HG02981 (cell line): ENCODE data around the gene TRAPPC11.
"Not testable (repeated sequence)": the region's sequence is repeated elsewhere in the genome, so short reads cannot be mapped to it uniquely, and the experiment has no call there.

Experiments used
- ATAC-seq: cut with Tn5 transposase; IDR thresholded peaks from one replicate; pipeline ENCODE4 v1.9.1; 2021; ENCODE audit warnings: mild to moderate bottlenecking, moderate library complexity; ENCODE audit not compliant: unreplicated experiment

The TRAPPC11 gene

DNA sequence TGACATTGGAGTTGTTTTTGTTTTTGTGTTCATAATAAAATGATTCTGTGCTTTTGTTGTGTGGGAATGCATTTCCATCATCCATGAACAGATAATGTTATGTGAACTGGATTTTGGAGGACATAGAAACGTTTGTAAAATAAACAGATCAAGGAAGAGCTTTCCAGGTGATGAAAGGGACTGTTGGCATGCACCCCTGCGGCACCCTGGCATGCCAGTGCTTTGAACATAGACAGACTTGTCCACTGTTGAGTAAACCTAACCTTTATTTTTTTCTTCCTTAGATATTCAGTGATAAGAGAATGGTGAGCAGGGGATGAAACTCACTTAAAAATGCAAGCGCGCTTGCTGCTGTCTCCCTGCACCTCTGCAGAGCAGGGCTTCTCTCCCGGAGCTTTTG lies 59.8 kb downstream of the TRAPPC11 start:
- no peak for ATAC-seq

DNA sequence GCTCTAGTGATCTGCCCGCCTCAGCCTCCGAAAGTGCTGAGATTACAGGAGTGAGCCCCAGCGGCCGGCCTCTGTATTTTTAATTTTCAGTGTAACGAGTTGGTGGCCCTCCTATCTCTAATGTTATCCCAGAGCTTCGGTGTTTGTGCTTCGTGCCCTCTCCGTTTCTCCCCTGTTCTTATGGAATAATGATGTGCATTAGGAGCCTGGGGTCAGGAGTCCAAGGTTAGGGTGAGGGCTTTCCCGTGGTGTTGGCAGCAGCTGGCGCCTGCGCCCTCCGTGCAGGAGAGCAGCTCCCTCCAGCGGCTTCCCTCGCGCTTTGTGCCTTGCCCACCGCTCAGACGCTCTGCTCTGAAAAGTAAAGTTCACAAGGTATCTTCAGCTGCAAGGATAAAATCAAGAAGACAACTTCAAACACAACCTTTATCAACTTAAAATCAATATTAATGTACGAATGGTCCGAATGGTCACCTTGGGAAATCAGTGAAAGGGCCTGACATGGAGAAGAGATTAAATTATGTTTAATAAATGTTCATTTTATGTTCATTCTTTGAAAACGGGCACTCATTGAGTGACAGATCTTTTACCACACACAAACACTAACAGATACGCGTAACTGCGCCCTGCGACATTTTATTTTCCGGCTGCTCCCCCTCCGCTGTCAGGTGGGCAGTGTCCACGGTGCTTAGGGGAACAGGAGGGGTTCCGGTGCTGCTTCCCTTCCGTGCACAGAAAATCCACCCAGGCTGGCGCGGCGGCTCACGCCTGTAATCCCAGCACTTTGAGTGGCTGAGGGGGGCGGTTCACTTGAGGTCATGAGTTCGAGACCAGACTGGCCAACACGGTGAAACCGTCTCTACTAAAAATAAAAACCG lies 62.4 kb downstream of the TRAPPC11 start:
- peak; percentile 30 for ATAC-seq

DNA sequence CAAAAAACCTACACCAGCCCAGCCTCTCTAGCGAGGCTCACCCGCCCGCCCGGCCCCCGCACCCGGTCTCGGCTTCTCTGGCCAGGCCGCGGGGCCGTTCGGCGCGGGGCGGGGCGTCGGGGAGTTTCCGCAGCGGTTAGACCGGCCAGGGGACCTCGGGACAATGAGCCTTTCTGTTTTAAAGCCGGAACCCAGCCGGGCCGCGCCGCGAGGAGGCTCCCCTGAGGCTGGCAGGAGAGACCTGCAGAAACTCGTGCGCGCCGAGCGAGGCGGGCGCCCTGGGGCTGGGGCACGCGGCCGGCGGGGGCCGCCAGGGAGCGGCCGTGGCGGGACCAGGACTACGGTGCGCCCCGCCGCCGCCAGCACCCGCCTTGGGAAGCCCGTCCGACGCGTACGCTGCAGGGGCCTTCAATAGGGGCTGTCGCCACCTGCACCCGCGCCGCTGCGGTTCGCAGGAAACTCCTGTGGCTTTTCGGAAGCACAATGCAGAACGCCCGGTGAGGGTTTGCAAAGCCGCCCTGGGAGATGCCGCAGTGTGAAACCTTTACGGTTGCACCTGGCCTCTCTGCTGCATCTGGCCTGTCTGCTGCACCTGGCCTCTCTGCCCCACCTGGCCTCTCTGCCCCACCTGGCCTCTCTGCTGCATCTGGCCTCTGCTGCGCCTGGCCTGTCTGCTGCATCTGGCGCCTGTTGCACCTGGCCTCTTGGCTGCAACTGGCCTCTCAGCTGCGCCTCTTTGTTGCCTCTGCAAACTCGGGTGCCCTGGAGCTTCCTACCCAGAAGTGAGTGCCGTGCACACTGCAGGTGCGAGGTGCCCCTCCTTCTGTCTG lies 63.9 kb downstream of the TRAPPC11 start:
- peak; percentile 71 for ATAC-seq

DNA sequence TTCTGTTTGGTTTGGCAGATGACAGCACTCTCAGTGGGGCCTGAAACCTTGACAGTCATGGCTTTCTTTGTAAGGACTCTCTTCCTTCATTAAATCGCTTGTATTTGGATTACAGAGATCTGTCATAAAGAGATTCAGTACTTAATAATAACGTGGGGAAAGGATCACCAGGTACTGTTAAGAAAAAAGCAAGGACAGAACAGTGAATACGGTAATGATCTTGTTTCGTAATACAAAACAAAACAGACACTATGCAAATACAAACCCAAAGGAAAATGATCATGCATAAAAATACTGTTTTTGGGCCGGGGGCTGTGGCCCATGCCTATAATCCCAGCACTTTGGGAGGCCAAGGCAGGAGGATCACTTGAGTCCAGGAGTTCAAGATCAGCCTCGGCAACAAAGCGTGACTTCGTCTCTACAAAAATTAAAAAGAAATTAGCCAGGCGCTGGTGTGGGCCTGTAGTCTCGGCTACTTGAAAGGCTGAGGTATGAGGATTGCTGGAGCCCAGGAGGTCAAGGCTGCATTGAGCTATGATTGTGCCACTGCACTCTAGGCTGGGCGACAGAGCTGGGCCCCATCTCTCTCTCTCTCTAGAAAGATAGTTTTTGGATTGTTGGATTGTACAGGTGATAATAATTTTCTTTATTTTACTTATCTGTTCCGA lies 64.6 kb downstream of the TRAPPC11 start:
- no peak for ATAC-seq

DNA sequence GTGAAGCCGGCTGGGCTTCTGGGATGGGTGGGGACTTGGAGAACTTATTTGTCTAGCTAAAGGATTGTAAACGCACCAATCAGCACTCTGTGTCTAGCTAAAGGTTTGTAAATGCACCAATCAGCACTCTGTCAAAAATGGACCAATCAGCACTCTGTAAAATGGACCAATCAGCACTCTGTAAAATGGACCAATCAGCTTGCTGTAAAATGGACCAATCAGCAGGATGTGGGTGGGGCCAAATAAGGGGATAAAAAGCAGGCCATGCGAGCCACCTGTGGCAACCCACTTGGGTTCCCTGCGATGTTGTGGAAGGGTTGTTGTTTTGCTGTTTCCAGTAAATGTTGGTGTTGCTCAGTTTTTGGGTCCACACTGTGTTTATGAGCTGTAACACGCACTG lies 66.5 kb downstream of the TRAPPC11 start:
- ATAC-seq, result not testable (repeated sequence)

- ATAC-seq, result no peak
Observed at GRCh38 chr4:183727482-183727881, 68.4 kb downstream of the TRAPPC11 start.

GRCh38 chr4:183728223-183729068 lies 69.4 kb downstream of the TRAPPC11 start:
- ATAC-seq, result no peak

GRCh38 chr4:183729069-183729406 lies 69.9 kb downstream of the TRAPPC11 start:
- no peak for ATAC-seq

DNA sequence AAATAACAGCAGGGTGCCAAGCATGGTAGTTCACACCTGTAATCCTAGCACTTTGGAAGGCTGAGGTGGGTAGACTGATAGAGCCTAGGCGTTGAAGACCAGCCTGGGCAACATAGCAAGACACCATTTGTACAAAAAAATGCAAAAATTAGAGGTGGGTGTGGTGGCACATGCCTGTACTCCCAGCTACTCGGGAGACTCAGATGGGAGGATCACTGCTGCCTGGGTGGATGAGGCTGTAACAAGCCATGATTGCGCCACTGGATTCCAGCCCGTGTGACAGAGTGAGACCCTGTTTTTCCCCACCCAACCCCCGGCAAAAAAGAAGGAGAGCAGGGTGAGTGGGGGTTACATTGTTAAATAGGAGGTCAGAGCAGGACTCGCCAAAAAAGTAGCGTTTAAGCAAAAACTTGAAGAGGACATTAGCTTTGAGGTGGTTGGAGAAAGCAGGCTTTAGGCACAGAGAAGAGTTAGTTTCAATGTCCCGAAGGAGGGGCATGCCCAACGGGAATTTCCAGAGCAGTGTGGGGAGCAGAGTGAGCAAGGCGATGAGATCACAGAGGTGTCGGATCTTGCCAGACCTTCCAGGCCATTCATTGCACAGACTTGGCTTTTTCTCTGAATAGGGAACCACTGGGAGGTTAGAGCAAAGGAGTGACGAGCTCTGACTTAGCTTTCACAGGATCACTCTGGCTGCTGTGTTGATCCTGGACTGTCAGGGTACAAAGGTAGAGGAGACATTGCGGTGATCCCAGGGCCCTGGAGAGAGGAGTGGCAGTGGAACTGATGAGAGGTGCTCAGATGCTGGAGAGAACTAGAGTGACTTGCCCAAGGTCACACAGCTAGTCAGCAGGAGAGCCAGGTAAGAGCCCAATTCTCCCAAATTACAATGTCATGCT lies 70.6 kb downstream of the TRAPPC11 start:
- ATAC-seq, result no peak

- no peak for ATAC-seq
Observed at GRCh38 chr4:183732296-183732695, 73.2 kb downstream of the TRAPPC11 start.

- ATAC-seq, result no peak
Observed at GRCh38 chr4:183733181-183733580, 74.1 kb downstream of the TRAPPC11 start.

DNA sequence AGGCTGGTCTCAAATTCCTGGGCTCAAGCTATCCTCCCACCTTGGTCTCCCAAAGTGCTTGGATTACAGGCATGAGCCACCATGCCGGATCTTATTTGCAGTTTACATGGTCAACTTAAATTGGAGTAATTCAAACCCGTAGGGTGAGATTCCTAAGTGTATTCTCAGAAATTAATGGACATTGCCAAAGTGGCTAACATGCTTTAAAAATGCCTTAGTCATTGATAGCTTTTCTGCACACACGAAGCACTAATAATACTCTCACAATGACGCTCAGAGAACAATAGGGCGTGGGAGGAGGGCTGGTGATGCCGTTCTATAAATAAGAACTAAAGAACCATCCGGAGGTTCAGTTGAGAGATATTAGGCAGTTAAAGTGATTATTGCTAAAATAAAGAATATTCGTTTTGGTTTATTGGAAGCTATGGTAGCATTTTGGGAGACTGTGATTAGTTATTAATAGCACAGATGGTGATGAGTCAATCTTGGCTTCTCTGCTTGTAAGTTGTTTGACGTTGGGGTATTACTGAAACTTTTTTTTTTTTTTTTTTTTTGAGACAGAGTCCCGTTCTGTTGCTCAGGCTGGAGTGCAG lies 79.1 kb downstream of the TRAPPC11 start:
- ATAC-seq, result no peak

- no peak for ATAC-seq
Observed at GRCh38 chr4:183738961-183739360, 79.9 kb downstream of the TRAPPC11 start.

DNA sequence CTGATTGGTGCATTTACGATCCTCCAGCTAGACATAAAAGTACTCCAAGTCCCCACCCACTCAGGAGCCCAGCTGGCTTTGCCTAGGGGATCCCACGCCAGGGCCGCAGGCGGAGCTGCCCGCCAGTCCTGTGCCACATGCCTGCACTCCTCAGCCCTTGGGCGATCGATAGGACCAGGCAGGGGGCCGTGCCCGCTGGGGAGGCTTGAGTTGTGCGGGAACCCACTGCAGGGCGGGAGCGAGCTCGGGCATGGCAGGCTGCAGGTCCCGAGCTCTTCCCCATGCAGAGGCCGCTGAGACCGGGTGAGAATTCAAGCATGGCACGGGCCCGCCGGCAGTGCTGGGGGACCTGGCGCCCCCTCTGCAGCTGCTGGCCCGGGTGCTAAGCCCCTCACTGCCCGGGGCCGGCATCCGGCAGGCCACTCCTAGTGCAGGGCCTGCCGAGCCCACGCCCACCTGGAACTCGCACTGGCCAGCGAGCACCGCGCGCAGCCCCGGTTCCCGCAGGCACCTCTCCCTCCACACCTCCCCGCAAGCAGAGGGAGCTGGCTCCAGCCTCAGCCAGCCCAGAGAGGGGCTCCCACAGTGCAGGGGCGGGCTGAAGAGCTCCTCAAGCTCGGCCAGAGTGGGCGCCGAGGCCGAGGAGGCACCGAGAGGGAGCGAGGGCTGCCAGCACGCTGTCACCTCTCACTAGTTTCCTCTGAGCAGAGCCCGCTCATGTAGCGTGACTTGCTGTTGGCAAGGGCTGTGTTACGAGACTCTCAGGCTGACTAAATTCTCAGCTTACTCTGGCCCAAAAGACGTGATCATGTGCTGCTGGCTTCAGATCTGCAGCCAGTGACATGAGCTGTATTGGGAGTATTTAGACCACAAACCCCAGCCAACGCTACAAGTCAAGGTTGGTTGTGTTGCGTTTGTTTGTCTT lies 87.5 kb downstream of the TRAPPC11 start:
- ATAC-seq, result no peak

- no peak for ATAC-seq
Observed at GRCh38 chr4:183747380-183747779, 88.3 kb downstream of the TRAPPC11 start.

GRCh38 chr4:183747931-183748670 lies 89.0 kb downstream of the TRAPPC11 start:
- ATAC-seq, result no peak

DNA sequence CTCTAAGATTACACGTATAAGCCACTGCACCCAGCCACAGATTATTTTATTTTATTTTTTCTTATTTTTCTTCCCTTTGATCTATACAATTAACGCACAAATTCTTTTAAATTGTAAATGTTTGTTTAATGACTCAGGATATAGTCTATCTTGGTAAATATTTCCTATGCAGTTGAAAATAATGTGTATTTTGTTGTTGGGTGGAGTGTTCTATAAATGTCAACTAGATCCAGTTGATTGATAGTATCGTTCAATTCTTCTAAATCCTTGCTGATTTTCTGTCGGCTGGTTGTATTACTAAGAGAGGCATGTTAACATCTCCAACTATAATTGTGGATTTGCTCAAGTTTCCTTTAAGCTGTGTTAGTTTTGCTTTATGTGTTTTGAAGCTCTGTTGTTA lies 92.0 kb downstream of the TRAPPC11 start:
- no peak for ATAC-seq
